ENCODE measurements around the gene TUBB6.

GRCh38 chr18:12328179-12328823 is 20.3 kb downstream of the TUBB6 start:
- TF ChIP-seq POLR2AphosphoS5 (IDR thresholded peaks at IDR 0.05; ENCODE audit: low read depth, low read length) (no peak), POLR2A (IDR thresholded peaks at IDR 0.05; ENCODE audit: control extremely low read depth in 1 of 2, low read depth in 2 of 2, low read length in 2 of 2) (no peak), CTCF (IDR thresholded peaks at IDR 0.05; ENCODE audit: control extremely low read depth in 1 of 3, insufficient read depth in 1 of 3, low read depth in 1 of 3, low read length in 3 of 3) (no peak), EZH2 (IDR thresholded peaks at IDR 0.05; ENCODE audit: low read depth, low read length, severe bottlenecking) (no peak), SUZ12 (IDR thresholded peaks at IDR 0.05; ENCODE audit: low read length) (no peak), HDAC2 (IDR thresholded peaks at IDR 0.05; ENCODE audit: borderline replicate concordance in 1 of 2, low read depth in 2 of 2, low read length in 2 of 2) (0 out of 4 replicates have a peak, but pooled peaks of 1 of the 2 experiments have one; percentile 6), TBP (IDR thresholded peaks at IDR 0.05; ENCODE audit: low read depth, low read length) (no peak), SIN3A (conservative IDR thresholded peaks at IDR 0.05 in 1 of 2, IDR thresholded peaks at IDR 0.05 in 1 of 2; ENCODE audit: low read depth in 1 of 2, low read length in 2 of 2) (no peak), RNF2 (IDR thresholded peaks at IDR 0.05; ENCODE audit: borderline replicate concordance, low read depth, low read length, missing control alignments, poor library complexity, severe bottlenecking) (no peak), ZNF274 (IDR thresholded peaks at IDR 0.05; ENCODE audit: borderline replicate concordance, extremely low read depth, low read length) (no peak), TAF1 (IDR thresholded peaks at IDR 0.05; ENCODE audit: low read depth, low read length) (no peak), BRCA1 (IDR thresholded peaks at IDR 0.05; ENCODE audit: low read depth, low read length) (no peak), GTF2F1 (IDR thresholded peaks at IDR 0.05; ENCODE audit: borderline replicate concordance, low read depth, low read length) (no peak)
- TF ChIP-seq, protein P1, sequence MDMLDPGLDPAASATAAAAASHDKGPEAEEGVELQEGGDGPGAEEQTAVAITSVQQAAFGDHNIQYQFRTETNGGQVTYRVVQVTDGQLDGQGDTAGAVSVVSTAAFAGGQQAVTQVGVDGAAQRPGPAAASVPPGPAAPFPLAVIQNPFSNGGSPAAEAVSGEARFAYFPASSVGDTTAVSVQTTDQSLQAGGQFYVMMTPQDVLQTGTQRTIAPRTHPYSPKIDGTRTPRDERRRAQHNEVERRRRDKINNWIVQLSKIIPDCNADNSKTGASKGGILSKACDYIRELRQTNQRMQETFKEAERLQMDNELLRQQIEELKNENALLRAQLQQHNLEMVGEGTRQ (IDR thresholded peaks at IDR 0.05; ENCODE audit: low read length): no peak

Measured in H1 (cell line).